ENCODE results near the gene A1BG.

Gene A1BG

GRCh38 chr19:58352760-58353671 lies at the start of gene A1BG:
Gene A1BG (minus strand): TSS chr19:58353492. CDS start chr19:58353437, 55 bp downstream.
- DNase-seq (ENCODE audit: low read depth in 1 of 2, low spot score in 1 of 2), result no peak

- no peak for DNase-seq (ENCODE audit: low read depth in 1 of 2, low spot score in 1 of 2)
These were observed 48.6 kb upstream of the A1BG start for GRCh38 chr19:58401840-58402421.

GRCh38 chr19:58400916-58401839 lies 47.9 kb upstream of the A1BG start:
- DNase-seq (ENCODE audit: low read depth in 1 of 2, low spot score in 1 of 2), result peak; percentile 97 to 99

GRCh38 chr19:58400316-58400915 lies 47.1 kb upstream of the A1BG start:
- DNase-seq (ENCODE audit: low read depth in 1 of 2, low spot score in 1 of 2), result no peak

- no peak for DNase-seq (ENCODE audit: low read depth in 1 of 2, low spot score in 1 of 2)
These were observed 46.6 kb upstream of the A1BG start for GRCh38 chr19:58399903-58400302.

- no peak for DNase-seq (ENCODE audit: low read depth in 1 of 2, low spot score in 1 of 2)
These were observed 45.3 kb upstream of the A1BG start for GRCh38 chr19:58398545-58398944.

- no peak for DNase-seq (ENCODE audit: low read depth in 1 of 2, low spot score in 1 of 2)
These were observed 44.8 kb upstream of the A1BG start for GRCh38 chr19:58398087-58398486.

- no peak for DNase-seq (ENCODE audit: low read depth in 1 of 2, low spot score in 1 of 2)
These were observed 44.3 kb upstream of the A1BG start for GRCh38 chr19:58397533-58398037.

- no peak for DNase-seq (ENCODE audit: low read depth in 1 of 2, low spot score in 1 of 2)
These were observed 43.6 kb upstream of the A1BG start for GRCh38 chr19:58396691-58397532.

- no peak for DNase-seq (ENCODE audit: low read depth in 1 of 2, low spot score in 1 of 2)
These were observed 42.8 kb upstream of the A1BG start for GRCh38 chr19:58395979-58396627.

- no peak for DNase-seq (ENCODE audit: low read depth in 1 of 2, low spot score in 1 of 2)
These were observed 42.1 kb upstream of the A1BG start, which contains the start of gene RNF225 for GRCh38 chr19:58395220-58395978. Gene RNF225 (plus strand): TSS chr19:58395656. CDS start chr19:58396090, 434 bp downstream.

GRCh38 chr19:58394821-58395219 lies 41.5 kb upstream of the A1BG start:
- DNase-seq (ENCODE audit: low read depth in 1 of 2, low spot score in 1 of 2), result no peak

GRCh38 chr19:58393725-58394033 lies 40.4 kb upstream of the A1BG start:
- DNase-seq (ENCODE audit: low read depth in 1 of 2, low spot score in 1 of 2), result no peak

GRCh38 chr19:58392945-58393724 lies 39.8 kb upstream of the A1BG start:
- DNase-seq (ENCODE audit: low read depth in 1 of 2, low spot score in 1 of 2), result no peak

- DNase-seq (ENCODE audit: low read depth in 1 of 2, low spot score in 1 of 2), result no peak
These were observed 34.9 kb upstream of the A1BG start for GRCh38 chr19:58388175-58388526.

GRCh38 chr19:58387338-58388174 lies 34.3 kb upstream of the A1BG start:
- no peak for DNase-seq (ENCODE audit: low read depth in 1 of 2, low spot score in 1 of 2)
